Breast epithelium (tissue), 3 donors: Measurements from ENCODE around the gene SLC6A7.

Source experiments
- POLR2A ChIP-seq: fragments of 450-650 bp; IDR thresholded peaks from one replicate; pipeline ENCODE4 v1.6.1; 2016; ENCODE audit warnings: antibody characterized with exemption, mild to moderate bottlenecking, moderate library complexity
- POLR2AphosphoS5 ChIP-seq, 3 donors: sonication (generic); formaldehyde crosslinking; IDR thresholded peaks; one replicate each; pipeline ENCODE4 v1.6.1; 2017; ENCODE audit warnings: antibody characterized with exemption in 3 of 3
- TF ChIP-seq, protein P1 (sequence below), 3 donors: fragments of 450-650 bp; IDR thresholded peaks; one replicate each; pipeline ENCODE4 v1.5.1; 2016 to 2017; ENCODE audit warnings: antibody characterized with exemption in 3 of 3, mild to moderate bottlenecking in 3 of 3, moderate library complexity in 3 of 3

- TF ChIP-seq, protein P1, sequence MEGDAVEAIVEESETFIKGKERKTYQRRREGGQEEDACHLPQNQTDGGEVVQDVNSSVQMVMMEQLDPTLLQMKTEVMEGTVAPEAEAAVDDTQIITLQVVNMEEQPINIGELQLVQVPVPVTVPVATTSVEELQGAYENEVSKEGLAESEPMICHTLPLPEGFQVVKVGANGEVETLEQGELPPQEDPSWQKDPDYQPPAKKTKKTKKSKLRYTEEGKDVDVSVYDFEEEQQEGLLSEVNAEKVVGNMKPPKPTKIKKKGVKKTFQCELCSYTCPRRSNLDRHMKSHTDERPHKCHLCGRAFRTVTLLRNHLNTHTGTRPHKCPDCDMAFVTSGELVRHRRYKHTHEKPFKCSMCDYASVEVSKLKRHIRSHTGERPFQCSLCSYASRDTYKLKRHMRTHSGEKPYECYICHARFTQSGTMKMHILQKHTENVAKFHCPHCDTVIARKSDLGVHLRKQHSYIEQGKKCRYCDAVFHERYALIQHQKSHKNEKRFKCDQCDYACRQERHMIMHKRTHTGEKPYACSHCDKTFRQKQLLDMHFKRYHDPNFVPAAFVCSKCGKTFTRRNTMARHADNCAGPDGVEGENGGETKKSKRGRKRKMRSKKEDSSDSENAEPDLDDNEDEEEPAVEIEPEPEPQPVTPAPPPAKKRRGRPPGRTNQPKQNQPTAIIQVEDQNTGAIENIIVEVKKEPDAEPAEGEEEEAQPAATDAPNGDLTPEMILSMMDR (IDR thresholded peaks at IDR 0.05) = no peak
- TF ChIP-seq POLR2AphosphoS5 (IDR thresholded peaks at IDR 0.05) (no peak), POLR2A (no peak)
Measured at GRCh38 chr5:150235500-150235854, 45.6 kb downstream of the SLC6A7 start.
